CD14-positive monocyte (primary cell): ENCODE measurements around the gene STUB1. TPM values are rescaled to one million over a fixed set of nuclear protein-coding genes. Genes with fewer than 3 reads are reported as not detected.

Source experiments
- DNase-seq, 3 donors: peaks; one replicate each; pipeline ENCODE4 v3.0.0-alpha.2; 2011 to 2022
- H2AFZ ChIP-seq: 2 replicates; pipeline ENCODE4 v1.6.0; 2012; ENCODE audit warnings: mild to moderate bottlenecking, low read depth, low read length, inconsistent platforms; ENCODE audit not compliant: insufficient read depth, poor library complexity, severe bottlenecking
- H3K27ac ChIP-seq, 2 donors: 1 replicate in 1 of 2; 2 replicates in 1 of 2; pipeline ENCODE4 v1.5.1; 2012 to 2013; ENCODE audit warnings: low read length in 2 of 2, control low read depth in 1 of 2, inconsistent platforms in 1 of 2, low read depth in 1 of 2, mild to moderate bottlenecking in 1 of 2
- H3K27me3 ChIP-seq, 2 donors: one replicate each; pipeline versions ENCODE4 v1.6.0 to v1.6.1; 2011 to 2013; ENCODE audit warnings: low read length in 2 of 2; ENCODE audit not compliant: control insufficient read depth in 2 of 2, insufficient read depth in 2 of 2
- H3K36me3 ChIP-seq, 2 donors: replicated peaks in 1 of 2; 1 replicate in 1 of 2; 2 replicates in 1 of 2; pipeline versions ENCODE4 v1.5.1 to v1.6.1; 2012 to 2013; ENCODE audit warnings: low read length in 2 of 2, control low read depth in 1 of 2, inconsistent platforms in 1 of 2, mild to moderate bottlenecking in 1 of 2; ENCODE audit not compliant: insufficient read depth in 2 of 2, control insufficient read depth in 1 of 2
- H3K4me1 ChIP-seq, 2 donors: 1 replicate in 1 of 2; 2 replicates in 1 of 2; pipeline versions ENCODE4 v1.5.1 to v1.6.1; 2012 to 2013; ENCODE audit warnings: low read length in 2 of 2, control low read depth in 1 of 2, inconsistent platforms in 1 of 2, mild to moderate bottlenecking in 1 of 2, moderate library complexity in 1 of 2; ENCODE audit not compliant: insufficient read depth in 2 of 2, control insufficient read depth in 1 of 2
- H3K4me2 ChIP-seq: replicated peaks from 2 replicates; pipeline ENCODE3; 2012; ENCODE audit warnings: low read length, moderate library complexity, mild to moderate bottlenecking; ENCODE audit not compliant: poor library complexity, severe bottlenecking; ENCODE audit errors: extremely low read depth
- H3K4me3 ChIP-seq, 3 experiments: fragments of 200-600 bp in 1 of 3; sonication (generic) in 1 of 3; replicated peaks in 1 of 3; 1 replicate in 2 of 3; 2 replicates in 1 of 3; pipeline ENCODE4 v1.5.1; 2011 to 2013; ENCODE audit warnings: low read length in 3 of 3, mild to moderate bottlenecking in 3 of 3, control low read depth in 2 of 3, low read depth in 2 of 3, inconsistent platforms in 1 of 3, moderate library complexity in 1 of 3
- H3K79me2 ChIP-seq: 2 replicates; pipeline ENCODE4 v1.6.0; 2012; ENCODE audit warnings: mild to moderate bottlenecking, control low read depth, inconsistent platforms, low read length, moderate library complexity; ENCODE audit not compliant: insufficient read depth
- H3K9ac ChIP-seq: 2 replicates; pipeline ENCODE4 v1.6.0; 2017; ENCODE audit warnings: low read length, mild to moderate bottlenecking; ENCODE audit not compliant: insufficient read depth, poor library complexity, severe bottlenecking
- H3K9me3 ChIP-seq, 2 donors: replicated peaks in 1 of 2; 1 replicate in 1 of 2; 2 replicates in 1 of 2; pipeline versions ENCODE4 v1.5.1 to v1.6.1; 2012 to 2013; ENCODE audit warnings: low read length in 2 of 2, control low read depth in 1 of 2; ENCODE audit not compliant: control insufficient read depth in 1 of 2, insufficient read depth in 1 of 2
- H4K20me1 ChIP-seq: 2 replicates; pipeline ENCODE4 v1.6.0; 2012; ENCODE audit warnings: mild to moderate bottlenecking, low read length, control low read depth, moderate library complexity; ENCODE audit not compliant: insufficient read depth
- H3K27ac Mint-ChIP-seq, 7 donors: one replicate each; pipeline ENCODE4 v1.8.0; 2020; ENCODE audit warnings: mild to moderate bottlenecking in 7 of 7, mixed read lengths in 7 of 7, moderate library complexity in 6 of 7, inconsistent platforms in 2 of 7
- H3K27me3 Mint-ChIP-seq, 3 donors: one replicate each; pipeline ENCODE4 v1.8.0; 2021 to 2022; ENCODE audit warnings: low read depth in 3 of 3, mild to moderate bottlenecking in 3 of 3, mixed read lengths in 3 of 3, moderate library complexity in 3 of 3, inconsistent platforms in 1 of 3
- H3K36me3 Mint-ChIP-seq, 2 donors: one replicate each; pipeline ENCODE4 v1.8.0; 2020; ENCODE audit warnings: mixed read lengths in 2 of 2, inconsistent platforms in 1 of 2, mild to moderate bottlenecking in 1 of 2
- H3K4me1 Mint-ChIP-seq: one replicate; pipeline ENCODE4 v1.8.0; 2020; ENCODE audit warnings: mild to moderate bottlenecking, mixed read lengths
- H3K4me3 Mint-ChIP-seq, 2 donors: one replicate each; pipeline ENCODE4 v1.8.0; 2020; ENCODE audit warnings: mild to moderate bottlenecking in 2 of 2, mixed read lengths in 2 of 2, moderate library complexity in 1 of 2
- H3K9me3 Mint-ChIP-seq, 7 donors: one replicate each; pipeline ENCODE4 v1.8.0; 2020 to 2022; ENCODE audit warnings: mixed read lengths in 7 of 7, mild to moderate bottlenecking in 6 of 7, moderate library complexity in 6 of 7, inconsistent platforms in 2 of 7
- CTCF ChIP-seq: fragments of 200-600 bp; IDR thresholded peaks from one replicate; pipeline ENCODE4 v1.8.0; 2022; ENCODE audit warnings: antibody characterized with exemption, mild to moderate bottlenecking
- WGBS: methylation state at CpG from one replicate; pipeline ENCODE4 v1.1.5; 2013; ENCODE audit warnings: missing lambda C conversion rate; ENCODE audit not compliant: insufficient coverage; 5-methylcytosine and 5-hydroxymethylcytosine counted together
- intact Hi-C, 2 donors: fragments of 100-400 bp; cut with micrococcal nuclease; formaldehyde crosslinking; loops; one replicate each; pipeline versions ENCODE4 v1.15.0 to v1.15.1; 2023
- polyA plus RNA-seq, 3 donors: library from polyadenylated mRNA; depleted of rRNA in 1 of 3; unstranded in 2 of 3; stranded (reverse) in 1 of 3; fragments of 300-500 nt in 2 of 3; fragments of >200 nt in 1 of 3; fragmentation: Illumina TruSeq in 2 of 3; gene quantifications; 1 replicate in 2 of 3; 2 replicates in 1 of 3; pipeline ENCODE4 v1.2.3, GENCODE V29; 2012 to 2021

The STUB1 gene
- polyA plus RNA-seq, 3 donors: 83.3 to 108 (median 106) TPM

DNA sequence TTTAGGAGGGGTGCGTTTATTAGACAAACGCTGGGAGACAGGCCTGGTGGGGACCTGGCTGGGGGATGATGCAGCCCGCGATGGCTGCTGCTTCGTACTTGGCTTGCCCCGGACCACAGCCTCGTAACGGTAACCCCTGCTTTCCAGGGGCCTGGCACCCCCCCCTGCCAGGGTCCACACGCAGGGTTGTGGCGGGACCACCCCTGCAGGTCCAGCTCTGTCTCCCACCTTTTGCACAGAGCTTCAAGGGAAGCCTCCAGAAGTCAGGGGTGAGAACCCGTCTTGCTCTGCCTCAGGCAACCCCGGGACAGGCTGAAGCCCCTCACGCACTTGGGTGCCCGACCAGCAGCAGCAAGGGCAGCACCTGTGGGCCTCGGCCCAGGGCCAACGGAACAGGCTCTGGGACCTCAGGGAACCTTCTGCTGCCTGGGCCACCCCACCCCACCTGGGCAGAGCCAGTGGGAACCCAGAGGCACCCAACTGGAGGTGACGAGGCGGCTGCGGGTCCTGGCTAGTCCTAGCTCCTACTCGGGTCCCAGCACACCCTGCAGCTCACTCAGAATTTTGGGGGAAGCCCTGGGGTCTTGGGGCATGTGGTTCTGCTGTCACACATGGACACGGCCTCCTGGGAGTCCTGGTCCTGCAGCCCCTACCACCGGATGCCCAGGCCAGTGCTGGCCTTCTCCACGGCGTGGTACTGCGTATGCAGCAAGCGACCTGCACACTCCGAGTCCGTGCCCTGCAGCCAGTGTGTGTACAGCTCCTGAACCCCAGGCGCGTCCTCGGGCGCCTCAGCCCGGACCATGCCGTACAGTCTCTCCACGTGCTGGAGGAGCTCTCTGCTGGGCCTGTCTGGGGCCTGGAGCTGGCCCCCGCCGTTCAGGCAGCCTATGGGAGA is 49.8 kb downstream of the STUB1 start:
- Mint-ChIP-seq H3K9me3 (no peaks in the 10 kb centered on the region), H3K27ac (peak overlapping the region in 1 of 7 donors; percentile 25), H3K36me3 (peaks cover 26 to 38% of the 10 kb centered on the region in 2 donors), H3K27me3 (peaks cover 10 to 45% (median 17%) of the 10 kb centered on the region in 3 donors), H3K4me3 (no peak overlapping the region), H3K4me1 (peaks cover 7% of the 10 kb centered on the region)
- no peaks in the 10 kb centered on the region for H3K9me3 ChIP-seq
- 93% methylated on average over 34 of the region's 37 CpGs for WGBS
- H3K9ac ChIP-seq: no peak overlapping the region
- H3K4me2 ChIP-seq: no peak overlapping the region
- DNase-seq: no peak
- H3K27ac ChIP-seq: no peak overlapping the region
- no peaks in the 10 kb centered on the region for H4K20me1 ChIP-seq
- H3K4me1 ChIP-seq: peaks cover 16 to 27% of the 10 kb centered on the region in 2 donors
- H3K36me3 ChIP-seq: peaks cover 30 to 49% of the 10 kb centered on the region in 2 donors
- H3K79me2 ChIP-seq: no peaks in the 10 kb centered on the region
- H3K4me3 ChIP-seq: no peak overlapping the region
- intact Hi-C loops: no loop called here
- H2AFZ ChIP-seq: no peak overlapping the region
- TF ChIP-seq CTCF: no peak
- peaks cover 3 to 32% of the 10 kb centered on the region in 2 donors for H3K27me3 ChIP-seq

DNA sequence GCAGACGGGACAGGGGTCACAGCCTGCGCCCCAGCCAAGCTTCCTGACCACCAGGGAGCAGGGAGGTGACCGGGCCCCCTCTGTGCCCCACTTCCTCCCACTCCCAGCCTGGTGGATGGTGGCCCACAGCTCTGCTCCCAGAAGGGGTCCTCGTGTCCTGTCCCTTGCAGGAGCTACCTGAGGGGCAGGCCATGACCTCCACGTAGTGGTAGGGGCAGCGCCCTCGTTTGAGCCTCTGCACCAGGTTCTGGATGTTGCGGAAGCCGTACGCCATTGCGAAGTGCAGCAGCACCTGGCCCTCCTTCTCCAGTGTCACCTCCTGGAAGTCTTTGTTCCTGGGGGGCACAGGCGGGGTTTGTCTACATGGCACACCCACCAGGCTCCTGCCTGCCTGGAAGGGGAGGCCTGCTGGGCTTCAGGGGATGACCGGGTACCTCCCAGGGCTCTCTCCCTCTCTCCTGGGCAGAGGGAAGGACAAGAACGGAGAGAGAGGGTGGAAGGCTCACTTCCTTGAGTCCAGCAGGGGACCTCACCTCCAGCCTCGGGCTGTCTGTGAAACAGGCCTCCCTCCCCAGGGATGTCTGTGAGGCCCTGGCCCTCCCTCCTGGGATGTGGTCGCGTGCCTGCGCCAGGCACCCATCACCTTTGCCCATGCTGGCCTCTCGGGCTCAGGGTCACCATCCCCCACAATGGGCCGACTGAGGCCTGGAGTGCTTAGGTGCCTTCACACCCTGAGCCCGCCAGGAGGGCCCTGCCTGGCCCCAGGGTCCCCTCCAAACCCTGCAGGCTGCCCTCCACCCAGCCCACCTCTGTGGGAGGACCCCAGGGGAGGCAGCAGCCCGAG is 50.7 kb downstream of the STUB1 start:
- no peak for DNase-seq
- Histone ChIP-seq H3K27ac (no peak overlapping the region), H3K9me3 (no peaks in the 10 kb centered on the region), H3K4me1 (peaks cover 16 to 26% of the 10 kb centered on the region in 2 donors), H2AFZ (no peak overlapping the region), H3K4me3 (no peak overlapping the region), H3K27me3 (peaks cover 3 to 24% of the 10 kb centered on the region in 2 donors), H3K36me3 (peaks cover 39 to 58% of the 10 kb centered on the region in 2 donors), H3K79me2 (no peaks in the 10 kb centered on the region), H4K20me1 (no peaks in the 10 kb centered on the region), H3K4me2 (no peak overlapping the region), H3K9ac (no peak overlapping the region)
- WGBS: 88% methylated on average over 19 of the region's 22 CpGs
- Mint-ChIP-seq H3K27ac (no peak overlapping the region), H3K36me3 (peaks cover 34 to 46% of the 10 kb centered on the region in 2 donors), H3K4me1 (peaks cover 7% of the 10 kb centered on the region), H3K4me3 (no peak overlapping the region), H3K27me3 (peaks cover 8 to 36% (median 12%) of the 10 kb centered on the region in 3 donors), H3K9me3 (no peaks in the 10 kb centered on the region)
- no peak for TF ChIP-seq CTCF
- intact Hi-C loops: no loop called here
